A673 (cell line): ENCODE data around the gene TCFL5. TPM values are rescaled to one million over a fixed set of nuclear protein-coding genes. Genes with fewer than 3 reads are reported as not detected.

Source experiments
- BruUV-seq: library from RNA; stranded (reverse); fragments of 400-500 nt; replicated peaks from 2 replicates; lab custom pipeline; 2021; lab: Mats Ljungman, UMichigan
- CTCF ChIA-PET: fragments of 300-600 bp; sonication (Branson Sonifier 250); formaldehyde crosslinking; loops from one replicate; lab custom pipeline; 2022; ENCODE audit warnings: antibody characterized with exemption; lab: Charles Lee
- POLR2A ChIA-PET: fragments of 300-600 bp; sonication (Branson Sonifier 250); formaldehyde crosslinking; loops from one replicate; lab custom pipeline; 2022; ENCODE audit warnings: antibody characterized with exemption; ENCODE audit not compliant: low non-redundant PET; lab: Charles Lee
- DNase-seq: peaks from one replicate; pipeline ENCODE4 v3.0.0-alpha.2; 2015; ENCODE audit warnings: low spot score
- H3K27ac ChIP-seq: fragments of 200-600 bp; sonication (generic); 2 replicates; pipeline ENCODE4 v1.5.1; 2016; ENCODE audit warnings: mixed run types, low read depth, mild to moderate bottlenecking, mixed read lengths, antibody characterized with exemption, low read length; ENCODE audit not compliant: poor library complexity, severe bottlenecking
- H3K27me3 ChIP-seq: fragments of 200-600 bp; sonication (generic); replicated peaks from 2 replicates; pipeline ENCODE4 v1.6.1; 2017; ENCODE audit warnings: mixed run types, low read depth, mild to moderate bottlenecking, mixed read lengths, antibody characterized with exemption, low read length; ENCODE audit not compliant: insufficient read depth, poor library complexity
- H3K36me3 ChIP-seq: fragments of 200-600 bp; sonication (generic); 2 replicates; pipeline ENCODE4 v1.6.1; 2016; ENCODE audit warnings: mixed run types, mild to moderate bottlenecking, mixed read lengths, antibody characterized with exemption, low read length; ENCODE audit not compliant: insufficient read depth, poor library complexity, severe bottlenecking
- H3K4me1 ChIP-seq: fragments of 200-600 bp; sonication (generic); 2 replicates; pipeline ENCODE4 v1.6.1; 2017; ENCODE audit warnings: mixed run types, mild to moderate bottlenecking, mixed read lengths, antibody characterized with exemption, low read length; ENCODE audit not compliant: insufficient read depth, poor library complexity, severe bottlenecking
- H3K4me3 ChIP-seq: fragments of 200-600 bp; sonication (generic); 2 replicates; pipeline ENCODE4 v1.5.1; 2016; ENCODE audit warnings: low read depth, mixed run types, mild to moderate bottlenecking, mixed read lengths, low read length; ENCODE audit not compliant: poor library complexity, severe bottlenecking
- H3K9me3 ChIP-seq: fragments of 200-600 bp; sonication (generic); 2 replicates; pipeline ENCODE4 v1.6.1; 2016; ENCODE audit warnings: mixed run types, low read depth, mild to moderate bottlenecking, mixed read lengths, antibody characterized with exemption, low read length; ENCODE audit not compliant: poor library complexity, severe bottlenecking
- CTCF ChIP-seq: fragments of 300-800, 200-600 bp; sonication (generic); conservative IDR thresholded peaks from 2 replicates; pipeline ENCODE4 v1.5.1; 2017; ENCODE audit warnings: low read depth, mild to moderate bottlenecking, antibody characterized with exemption, low read length, moderate library complexity, mixed read lengths
- EZH2 ChIP-seq: fragments of 200-600 bp; sonication (generic); IDR thresholded peaks from 2 replicates; pipeline ENCODE4 v1.6.1; 2017; ENCODE audit warnings: borderline replicate concordance, low read depth, mild to moderate bottlenecking, mixed read lengths, antibody characterized with exemption, low read length; ENCODE audit not compliant: poor library complexity, severe bottlenecking
- intact Hi-C: fragments of 100-400 bp; cut with micrococcal nuclease; formaldehyde crosslinking; loops from one replicate; pipeline ENCODE4 v1.10.0; 2022; ENCODE audit not compliant: unreplicated experiment
- total RNA-seq: library from RNA; stranded (reverse); gene quantifications from 2 replicates; pipeline ENCODE4 v1.2.3, GENCODE V29; 2021

TCFL5 gene
- total RNA-seq, 1 experiment from 2014 or later: 13.9 TPM

GRCh38 chr20:62908971-62909791, 47.6 kb upstream of the TCFL5 start:
- H3K36me3 ChIP-seq: peaks cover 94% of the 10 kb centered on the region
- no TSS peak for BruUV-seq
- H3K9me3 ChIP-seq: no peaks in the 10 kb centered on the region
- no peak for DNase-seq
- H3K4me1 ChIP-seq: no peaks in the 10 kb centered on the region
- TF ChIP-seq CTCF (no peak), EZH2 (no peak)
- intact Hi-C loops: no loop called here
- no peak overlapping the region for H3K4me3 ChIP-seq
- no peaks in the 10 kb centered on the region for H3K27me3 ChIP-seq
- POLR2A ChIA-PET: no interaction called here
- no peak overlapping the region for H3K27ac ChIP-seq
- CTCF ChIA-PET: no interaction called here

GRCh38 chr20:62907384-62908317, 46.0 kb upstream of the TCFL5 start:
- intact Hi-C loops: no loop called here
- DNase-seq: no peak
- H3K4me1 ChIP-seq: no peaks in the 10 kb centered on the region
- H3K4me3 ChIP-seq: no peak overlapping the region
- no peaks in the 10 kb centered on the region for H3K27me3 ChIP-seq
- H3K36me3 ChIP-seq: peaks cover 99% of the 10 kb centered on the region
- H3K9me3 ChIP-seq: no peaks in the 10 kb centered on the region
- CTCF ChIA-PET: interaction anchor here (0.9 to 1.1 kb wide), 2 partner anchors 16 to 33 kb away, joined by 3 read pairs; no protein-coding TSS in a partner anchor
- no peak overlapping the region for H3K27ac ChIP-seq
- no TSS peak for BruUV-seq
- POLR2A ChIA-PET: no interaction called here
- TF ChIP-seq CTCF (peak; percentile 58), EZH2 (no peak)

- intact Hi-C loops: no loop called here
- no peak for DNase-seq
- Histone ChIP-seq H3K27me3 (no peaks in the 10 kb centered on the region), H3K4me1 (no peaks in the 10 kb centered on the region), H3K9me3 (no peaks in the 10 kb centered on the region), H3K36me3 (peaks cover 100% of the 10 kb centered on the region), H3K27ac (no peak overlapping the region), H3K4me3 (no peak overlapping the region)
- ChIA-PET POLR2A (no interaction called here), CTCF (interaction anchor here (0.9 to 1.1 kb wide), 2 partner anchors 17 to 32 kb away, joined by 3 read pairs; no protein-coding TSS in a partner anchor)
- BruUV-seq: no TSS peak
- TF ChIP-seq EZH2: no peak
- no peak for TF ChIP-seq CTCF
Measured at GRCh38 chr20:62906647-62907375, 45.2 kb upstream of the TCFL5 start.
